KG1 (cell line): Measurements from ENCODE around the gene TIPARP.
A peak's percentile ranks its signal among the peaks of the same experiment; 100 is the strongest.
"Not testable (repeated sequence)": the region's sequence is repeated elsewhere in the genome, so short reads cannot be mapped to it uniquely, and the experiment has no call there.

Source experiments
- DNase-seq: peaks from one replicate; lab custom pipeline; 2025; lab: John Stamatoyannopoulos, UW

Gene TIPARP

GRCh38 chr3:156648086-156648485 lies 26.3 kb upstream of the TIPARP start:
- DNase-seq: no peak

GRCh38 chr3:156649681-156650080 lies 24.7 kb upstream of the TIPARP start:
- no peak for DNase-seq

- DNase-seq: not testable (repeated sequence)
Measured at GRCh38 chr3:156652661-156653060, 21.7 kb upstream of the TIPARP start.

GRCh38 chr3:156654834-156655233 lies 19.6 kb upstream of the TIPARP start:
- no peak for DNase-seq

- DNase-seq: no peak
Measured at GRCh38 chr3:156655819-156656550, 18.4 kb upstream of the TIPARP start.

- DNase-seq: no peak
Measured at GRCh38 chr3:156657440-156657839, 16.9 kb upstream of the TIPARP start.

GRCh38 chr3:156657862-156658731 lies 16.3 kb upstream of the TIPARP start:
- no peak for DNase-seq

GRCh38 chr3:156658732-156659090 lies 15.7 kb upstream of the TIPARP start:
- no peak for DNase-seq

GRCh38 chr3:156659260-156659659 lies 15.1 kb upstream of the TIPARP start:
- DNase-seq: no peak

GRCh38 chr3:156661155-156661554 lies 13.2 kb upstream of the TIPARP start:
- DNase-seq: no peak

- no peak for DNase-seq
Measured at GRCh38 chr3:156664011-156664830, 10.2 kb upstream of the TIPARP start.

- DNase-seq: no peak
Measured at GRCh38 chr3:156664831-156665178, 9.6 kb upstream of the TIPARP start.

- no peak for DNase-seq
Measured at GRCh38 chr3:156665291-156665690, 9.1 kb upstream of the TIPARP start.

GRCh38 chr3:156666073-156666472 lies 8.3 kb upstream of the TIPARP start:
- no peak for DNase-seq

GRCh38 chr3:156668073-156668763 lies 6.2 kb upstream of the TIPARP start:
- DNase-seq: no peak

GRCh38 chr3:156670077-156670476 lies 4.3 kb upstream of the TIPARP start:
- DNase-seq: no peak

GRCh38 chr3:156670652-156671051 lies 3.7 kb upstream of the TIPARP start:
- DNase-seq: no peak

GRCh38 chr3:156673732-156674045 lies 701 bp upstream of the TIPARP start:
- DNase-seq: no peak

- peak; percentile 24 for DNase-seq
Measured at GRCh38 chr3:156674911-156675829, 780 bp downstream of the TIPARP start.

- DNase-seq: no peak
Measured at GRCh38 chr3:156675830-156676767, 1.7 kb downstream of the TIPARP start.
